Posterior cingulate gyrus (tissue), 11 donors: Measurements from ENCODE around the gene RPS6KB2.

ENCODE experiments used
- DNase-seq, 10 donors: peaks; one replicate each; pipeline versions ENCODE4 v3.0.0 to v3.0.0-alpha.2; 2020 to 2021; ENCODE audit warnings: mixed read lengths in 3 of 10
- intact Hi-C: fragments of 100-400 bp; cut with DNase I; formaldehyde crosslinking; loops from one replicate; pipeline ENCODE4 v1.15.1; 2023

RPS6KB2 gene

DNA sequence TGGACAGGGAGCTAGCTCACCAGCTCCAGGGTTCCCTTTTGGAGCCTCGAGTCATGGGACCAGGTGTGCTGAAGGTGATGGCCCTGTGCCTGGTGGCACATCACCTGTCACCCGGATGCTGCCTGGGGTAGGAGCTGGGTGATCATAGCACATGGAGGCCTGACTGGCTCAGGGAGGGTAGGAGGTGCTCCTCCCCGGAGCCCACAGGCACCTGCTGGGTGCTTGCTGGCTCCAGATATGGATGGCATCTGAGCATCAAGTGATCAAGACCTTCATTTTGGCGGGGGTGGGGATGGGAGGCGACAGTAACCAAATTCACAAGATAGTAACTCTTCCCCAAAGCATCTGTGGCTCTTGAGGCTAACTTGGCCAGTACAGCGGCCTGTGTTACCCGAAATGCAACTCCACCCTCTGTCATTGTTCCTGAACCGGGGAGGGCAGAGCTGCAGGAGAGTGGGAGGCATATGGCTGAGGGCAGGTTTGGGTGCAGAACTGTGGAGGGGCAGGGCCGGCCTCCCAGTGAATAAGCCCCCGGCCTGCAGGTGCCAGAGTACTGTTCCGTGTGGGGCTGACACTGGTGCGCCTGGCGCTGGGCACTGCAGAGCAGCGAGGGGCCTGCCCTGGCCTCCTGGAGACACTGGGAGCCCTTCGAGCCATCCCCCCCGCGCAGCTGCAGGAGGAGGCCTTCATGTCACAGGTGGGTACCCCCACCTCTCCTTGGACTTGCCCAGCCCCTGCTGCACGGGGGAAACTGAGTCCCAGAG, 19.7 kb upstream of the RPS6KB2 start:
- peak in 1 of 10 donors; percentile 84 for DNase-seq
- intact Hi-C loops = no loop called here

DNA sequence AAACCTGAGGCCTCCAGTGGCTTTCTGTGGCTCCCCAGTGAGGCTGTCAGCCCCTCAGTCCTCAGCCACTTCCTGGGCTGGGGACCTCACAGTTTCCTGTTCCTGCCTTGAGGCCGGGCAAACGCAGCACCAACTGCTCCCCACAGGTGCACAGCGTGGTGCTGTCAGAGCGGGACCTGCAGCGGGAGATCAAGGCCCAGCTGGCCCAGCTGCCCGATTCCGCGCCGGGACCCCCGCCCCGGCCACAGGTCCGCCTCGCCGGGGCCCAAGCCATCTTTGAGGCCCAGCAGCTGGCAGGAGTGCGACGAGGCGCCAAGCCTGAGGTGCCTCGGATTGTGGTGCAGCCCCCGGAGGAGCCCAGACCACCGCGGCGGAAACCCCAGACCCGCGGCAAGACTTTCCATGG, 19.0 kb upstream of the RPS6KB2 start:
- intact Hi-C loops = no loop called here
- DNase-seq = peak in 1 of 10 donors; percentile 80

DNA sequence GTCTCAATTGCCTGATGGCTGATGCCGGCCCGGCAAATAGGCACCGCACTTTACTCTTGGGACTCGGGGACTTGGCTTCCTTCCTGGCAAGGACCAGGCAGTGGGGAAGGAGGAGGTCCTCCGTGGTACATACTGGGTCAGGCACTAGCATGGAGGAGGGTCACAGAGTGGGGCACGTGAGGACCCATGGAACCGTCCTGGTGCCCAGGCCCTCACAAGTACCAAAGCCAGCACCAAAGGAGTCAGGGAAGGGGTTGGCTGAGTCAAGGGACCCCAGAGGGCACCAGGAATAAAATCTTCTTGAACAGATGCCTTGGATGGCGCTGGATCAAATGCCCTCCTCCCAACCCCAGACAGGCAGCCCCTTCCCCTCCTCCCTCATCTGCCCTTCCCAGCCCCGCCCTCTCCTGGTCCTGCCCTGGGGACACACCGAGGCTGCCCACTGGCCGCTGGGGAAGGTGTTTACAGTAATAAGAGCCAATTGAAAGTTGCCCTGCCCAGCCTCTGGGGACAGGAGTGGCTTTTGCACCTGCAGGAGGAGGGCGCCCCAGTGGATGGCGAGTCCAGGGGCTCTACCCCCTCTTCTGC, 18.4 kb upstream of the RPS6KB2 start:
- DNase-seq = no peak
- intact Hi-C loops = no loop called here

DNA sequence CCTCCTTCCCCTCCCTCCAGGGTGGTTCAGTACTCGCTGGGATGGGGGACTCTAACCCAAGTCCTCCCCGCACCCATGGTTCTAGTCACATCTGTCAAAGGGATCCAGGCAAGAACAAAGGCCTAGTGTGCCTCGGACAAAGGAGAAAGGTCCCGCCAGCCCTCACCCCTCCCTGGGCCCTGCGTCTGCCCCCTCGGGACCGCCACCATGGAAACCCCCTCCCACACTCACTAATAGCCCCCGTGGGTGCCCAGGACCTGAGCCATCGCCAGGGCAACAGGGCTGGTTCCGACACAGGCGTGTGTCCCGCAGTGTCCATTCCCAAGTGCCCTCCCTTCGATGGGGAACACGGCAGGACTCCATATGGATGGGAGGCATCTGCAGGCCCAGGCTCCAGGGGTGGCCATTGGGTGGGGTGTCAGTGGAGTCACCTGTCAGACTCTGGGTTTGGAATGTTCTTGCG, 17.9 kb upstream of the RPS6KB2 start:
- intact Hi-C loops = no loop called here
- peak in 9 of 10 donors; percentile 68 to 96 (median 82) for DNase-seq

DNA sequence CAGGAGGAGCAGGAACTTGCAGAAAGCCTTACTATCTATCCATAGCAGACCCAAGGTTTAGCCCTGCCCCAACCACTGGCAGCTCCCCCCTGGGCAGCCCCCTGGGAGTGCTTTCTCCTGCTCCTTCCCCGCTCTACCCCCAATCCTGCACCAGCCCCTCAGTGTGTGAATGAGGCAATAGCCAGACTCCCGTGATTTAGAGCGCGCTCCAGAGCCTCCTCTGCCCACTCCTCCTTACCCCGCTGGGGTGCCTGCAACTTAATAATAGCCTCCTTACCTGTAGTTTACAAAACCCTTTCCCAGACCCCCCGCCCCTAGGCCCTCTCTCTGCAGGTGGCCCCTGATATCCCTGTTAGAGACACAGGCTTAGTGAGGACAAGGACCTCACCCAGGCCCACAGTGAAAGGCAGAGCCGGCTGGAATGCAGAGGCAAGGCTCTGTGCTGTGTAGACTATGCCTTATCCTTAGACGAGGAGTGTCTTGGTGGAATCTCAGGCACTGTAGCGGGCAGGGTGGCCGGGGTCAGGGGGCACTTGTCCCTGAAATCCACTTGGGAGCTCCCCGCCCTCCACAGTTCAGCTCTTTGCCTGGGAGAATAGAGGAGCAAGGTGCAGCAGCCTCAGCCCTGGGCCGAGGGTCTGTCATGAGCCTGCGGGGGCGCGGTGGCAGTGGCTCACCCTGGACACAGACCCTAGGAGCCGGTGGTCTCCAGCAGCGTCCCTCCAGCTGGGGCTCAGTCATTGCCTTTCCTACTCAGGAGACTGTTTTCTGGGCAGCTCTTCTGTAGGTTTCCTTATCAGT, 17.1 kb upstream of the RPS6KB2 start:
- no peak for DNase-seq
- intact Hi-C loops = no loop called here

DNA sequence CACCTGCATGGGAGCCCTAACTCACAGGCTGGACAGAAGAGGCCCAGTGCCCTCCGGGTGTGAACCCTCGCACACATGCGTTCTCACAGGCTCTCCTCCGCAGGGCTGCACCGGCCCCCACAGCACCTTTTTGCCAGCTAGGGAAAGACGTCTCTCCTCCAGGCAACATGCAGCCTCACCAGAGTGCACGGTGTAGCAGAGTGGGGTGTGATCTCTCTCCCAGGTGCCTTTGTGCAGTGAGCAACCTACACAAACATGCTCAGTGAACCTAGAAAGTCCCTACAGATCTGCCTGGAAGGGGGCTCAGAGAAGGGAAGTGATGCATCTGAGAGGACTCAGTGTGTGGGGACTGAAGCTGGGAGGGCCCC, 16.5 kb upstream of the RPS6KB2 start:
- intact Hi-C loops = no loop called here
- no peak for DNase-seq

DNA sequence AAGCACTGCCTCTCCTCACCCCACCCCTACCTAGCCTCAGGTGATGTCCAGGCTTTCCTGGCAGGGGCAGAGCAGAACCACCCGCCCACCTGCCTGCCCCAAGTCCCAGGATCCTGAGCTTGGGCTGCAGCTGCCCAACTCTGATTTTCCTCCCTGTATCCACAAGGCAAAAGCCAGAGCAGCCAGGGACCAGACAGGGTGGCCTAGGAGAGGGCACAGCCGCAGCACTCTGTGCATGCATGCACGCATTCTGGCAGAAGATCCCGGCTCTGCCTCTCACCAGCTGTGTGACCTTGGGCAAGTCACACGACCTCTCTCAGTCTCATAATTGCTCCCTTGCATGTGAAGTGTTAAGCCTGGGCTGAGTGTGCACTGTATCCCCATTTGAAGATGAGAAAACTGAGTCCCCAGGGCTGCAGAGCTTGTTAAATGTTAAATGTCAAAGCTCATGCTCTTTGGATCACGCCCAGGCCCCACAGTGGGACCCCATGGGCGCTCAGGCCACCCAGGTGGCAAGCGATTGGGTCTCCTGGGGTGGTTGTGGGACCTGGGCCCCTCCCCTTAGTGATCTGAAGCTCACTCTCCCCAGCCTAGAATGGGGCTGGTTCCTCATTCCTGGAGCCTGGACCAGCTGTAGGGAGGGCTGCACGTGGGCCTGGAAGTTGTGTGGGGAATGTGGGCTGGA, 15.7 kb upstream of the RPS6KB2 start:
- intact Hi-C loops = no loop called here
- no peak for DNase-seq

DNA sequence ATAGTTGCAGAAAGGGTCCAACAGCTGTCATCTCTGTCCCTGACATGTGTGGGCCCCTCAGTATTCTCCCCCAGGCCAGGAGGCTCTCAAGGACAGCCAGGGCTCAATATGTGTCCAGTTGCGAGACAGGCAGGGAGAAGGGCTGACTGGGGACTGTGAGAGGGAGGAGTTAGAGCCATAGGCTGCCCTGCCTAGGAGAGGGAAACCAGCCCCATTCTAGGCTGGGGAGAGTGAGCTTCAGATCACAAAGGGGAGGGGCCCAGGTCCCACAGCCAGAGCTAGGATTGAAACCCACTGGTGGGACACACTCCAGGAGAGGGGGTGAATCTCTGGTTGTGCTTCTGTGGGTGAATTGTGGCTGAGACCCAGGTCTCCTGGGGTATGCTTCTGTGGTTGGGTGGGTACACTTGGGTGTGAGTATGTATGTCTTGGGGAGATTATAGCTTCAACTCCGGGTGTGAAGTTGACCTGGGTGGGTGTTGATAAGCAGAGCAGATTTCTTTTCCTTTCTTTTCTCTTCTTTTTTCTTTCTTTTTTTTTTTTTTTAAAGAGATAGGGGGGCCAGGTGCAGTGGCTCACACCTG, 14.9 kb upstream of the RPS6KB2 start:
- intact Hi-C loops = no loop called here
- DNase-seq = no peak

DNA sequence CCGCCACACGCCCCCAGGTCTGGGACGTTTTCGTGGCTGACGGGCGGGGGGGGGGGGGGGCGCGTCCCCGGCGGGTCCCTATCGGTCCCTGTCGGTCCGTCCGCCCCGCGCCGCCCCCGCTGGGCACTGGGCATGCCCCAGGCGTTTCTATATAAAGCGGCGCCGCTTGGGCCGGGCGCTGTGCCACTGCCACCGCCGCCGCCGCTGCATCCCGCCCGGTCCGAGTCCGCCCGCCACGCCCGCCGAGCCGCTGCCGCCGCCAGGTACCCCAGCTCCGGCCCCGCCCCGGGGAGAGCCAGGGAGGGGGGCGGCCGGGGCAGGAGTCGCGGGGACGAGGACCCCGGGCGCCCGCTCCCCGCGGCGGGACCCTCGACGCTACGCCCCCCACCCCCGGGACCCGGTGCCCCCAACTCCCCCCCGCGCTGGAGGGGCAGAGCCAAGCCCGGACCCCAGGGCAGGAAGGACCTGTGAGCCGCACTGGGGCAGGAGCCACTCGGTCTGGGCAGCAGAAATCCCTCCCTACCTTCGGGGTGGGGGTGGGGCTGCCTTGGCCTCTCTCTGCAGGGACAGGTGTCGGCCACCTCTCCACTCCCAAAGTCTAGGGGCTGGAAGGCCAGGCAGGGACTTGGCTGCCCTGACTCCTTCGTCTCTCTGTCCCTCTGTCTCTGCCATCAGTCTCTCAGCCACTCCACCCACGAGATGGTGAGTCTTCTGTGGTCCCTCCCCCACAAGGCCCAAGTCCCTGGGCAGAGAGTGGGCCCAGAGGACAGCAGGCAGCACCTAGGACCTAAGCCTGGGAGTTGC, 12.6 kb upstream of the RPS6KB2 start, which contains the start of gene CARNS1:
Gene CARNS1, plus strand, starts transcription at position 178 of the 804 bp plus-strand sequence. Its CDS starts 522 bp downstream, at position 700.
- peak in 8 of 10 donors; percentile 45 to 95 (median 69) for DNase-seq
- intact Hi-C loops = no loop called here

DNA sequence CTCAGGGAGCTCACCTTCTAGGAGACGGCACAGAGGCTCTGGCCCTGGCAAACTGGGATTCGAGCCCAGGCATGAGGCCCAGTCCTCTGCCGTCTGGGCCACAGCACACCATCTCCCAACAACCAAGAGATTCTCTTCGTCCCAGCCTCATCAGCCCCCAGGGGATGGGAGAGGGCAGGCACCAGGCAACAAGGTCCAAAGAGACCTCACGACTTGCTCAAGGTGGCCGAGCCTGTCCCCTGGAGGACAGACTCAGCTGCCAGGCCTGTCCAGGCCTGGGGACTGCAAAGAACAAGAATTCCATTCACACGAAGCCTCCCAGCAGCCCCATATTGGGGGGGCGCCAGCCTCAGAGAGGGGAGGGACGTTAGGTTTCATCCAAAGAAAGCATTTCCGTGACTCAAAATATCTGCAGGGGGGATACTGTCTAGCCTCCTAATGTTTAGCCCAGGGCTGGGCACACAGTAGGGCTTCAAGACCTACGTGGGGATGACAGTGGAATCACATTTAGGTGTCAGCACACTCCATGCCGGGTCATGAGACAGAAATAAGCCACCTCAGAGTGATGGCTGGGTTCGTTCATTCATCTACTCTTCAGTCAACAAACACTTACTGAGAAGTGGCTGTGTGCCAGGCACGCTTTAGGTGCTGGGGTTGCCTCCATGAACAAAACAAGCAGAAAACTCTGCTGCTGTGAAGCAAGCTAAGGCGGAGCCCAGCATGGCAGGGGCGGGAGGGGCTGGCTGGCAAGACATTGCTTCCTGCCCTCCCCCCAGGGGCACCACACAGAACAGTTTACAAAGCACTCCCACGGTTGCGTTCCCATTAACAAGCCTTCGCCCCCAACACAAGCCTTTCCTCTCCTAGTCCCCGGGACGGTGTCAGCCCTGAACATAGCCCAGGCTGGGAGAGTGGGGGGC, 11.6 kb upstream of the RPS6KB2 start:
- intact Hi-C loops = no loop called here
- DNase-seq = peak in 1 of 10 donors; percentile 85

DNA sequence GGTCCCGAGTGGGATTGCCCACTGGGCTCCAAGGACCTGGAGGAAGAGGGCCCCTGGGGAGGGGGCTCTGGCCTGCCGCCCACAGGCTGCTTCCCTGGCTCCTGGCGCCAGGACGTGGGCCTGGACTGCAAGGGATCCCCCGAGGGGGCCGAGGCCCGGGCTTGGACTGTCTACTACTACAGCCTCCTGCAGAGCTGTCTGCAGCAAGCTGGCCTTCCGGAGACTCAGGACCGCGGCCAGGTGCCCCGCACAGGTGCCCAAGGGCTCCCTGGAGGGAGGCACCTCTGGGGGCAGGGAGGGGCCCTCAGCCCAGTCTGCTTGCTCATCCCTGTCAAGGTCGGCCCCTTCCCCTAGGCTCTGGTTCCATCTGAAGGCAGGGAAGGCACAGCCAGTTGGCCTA, 10.9 kb upstream of the RPS6KB2 start:
- intact Hi-C loops = no loop called here
- DNase-seq = peak in 1 of 10 donors; percentile 82

DNA sequence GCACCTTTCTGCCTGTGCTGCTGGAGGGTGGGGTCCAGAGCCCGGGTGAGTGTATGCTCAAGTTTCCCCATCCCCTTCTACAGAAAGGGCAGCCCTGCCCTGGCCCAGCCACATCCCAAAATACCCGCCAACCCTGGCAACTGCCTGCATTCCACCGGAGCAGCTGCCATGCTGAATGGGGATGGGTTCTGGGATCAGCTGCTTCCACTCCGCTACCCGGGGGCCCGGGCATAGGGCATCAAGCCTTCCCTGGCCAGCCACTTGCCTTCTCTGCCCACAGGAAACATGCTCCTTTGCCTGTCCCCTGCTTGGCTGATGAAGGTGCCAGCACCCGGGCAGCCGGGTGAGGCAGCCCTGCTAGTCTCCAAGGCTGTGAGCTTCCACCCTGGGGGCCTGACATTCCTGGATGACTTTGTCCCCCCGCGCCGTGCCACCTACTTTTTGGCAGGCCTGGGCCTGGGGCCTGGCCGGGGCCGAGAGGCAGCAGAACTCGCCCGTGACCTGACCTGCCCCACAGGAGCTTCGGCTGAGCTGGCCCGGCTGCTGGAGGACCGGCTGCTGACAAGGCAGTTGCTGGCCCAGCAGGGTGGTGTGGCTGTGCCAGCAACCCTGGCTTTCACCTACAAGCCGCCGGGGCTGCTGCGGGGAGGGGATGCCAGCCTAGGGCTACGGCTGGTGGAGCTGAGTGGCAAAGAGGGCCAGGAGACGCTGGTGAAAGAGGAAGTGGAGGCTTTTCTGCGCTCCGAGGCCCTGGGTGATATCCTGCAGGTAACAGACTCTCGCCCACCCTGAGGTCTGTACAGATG, 9.6 kb upstream of the RPS6KB2 start:
- intact Hi-C loops = no loop called here
- peak in 1 of 10 donors; percentile 85 for DNase-seq

DNA sequence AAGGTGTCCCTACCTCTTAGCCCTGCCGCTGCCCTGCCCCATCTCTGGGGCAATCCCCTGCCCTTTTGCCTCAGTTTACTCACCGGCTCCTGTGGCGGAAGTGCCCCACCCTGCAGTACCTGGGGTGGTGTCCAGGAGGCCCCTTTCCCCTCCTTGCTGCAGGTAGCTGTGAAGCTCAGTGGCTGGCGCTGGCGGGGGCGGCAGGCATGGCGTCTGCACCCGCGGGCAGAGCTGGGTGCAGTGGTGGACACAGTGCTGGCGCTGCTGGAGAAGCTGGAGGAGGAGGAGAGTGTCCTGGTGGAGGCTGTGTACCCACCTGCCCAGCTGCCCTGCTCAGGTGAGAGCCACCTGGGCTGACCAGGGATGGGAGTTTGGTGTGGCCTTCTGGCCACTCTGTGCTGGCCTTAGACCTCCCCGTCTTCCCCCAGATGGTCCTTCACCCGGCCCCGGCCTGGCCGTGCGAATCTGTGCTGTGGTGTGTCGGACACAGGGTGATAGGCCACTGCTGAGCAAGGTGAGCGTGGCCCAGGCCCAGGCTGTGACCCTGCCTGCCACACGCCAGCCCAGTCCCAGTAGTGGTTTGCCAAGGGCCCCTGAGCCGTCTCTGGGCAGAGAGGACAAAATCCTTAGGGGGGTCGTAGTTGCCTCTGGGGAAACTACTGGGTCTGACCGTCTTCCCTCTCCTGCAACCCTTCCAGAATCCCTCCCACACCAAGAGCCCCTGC, 8.8 kb upstream of the RPS6KB2 start:
- intact Hi-C loops = no loop called here
- peak in 1 of 10 donors; percentile 81 for DNase-seq

DNA sequence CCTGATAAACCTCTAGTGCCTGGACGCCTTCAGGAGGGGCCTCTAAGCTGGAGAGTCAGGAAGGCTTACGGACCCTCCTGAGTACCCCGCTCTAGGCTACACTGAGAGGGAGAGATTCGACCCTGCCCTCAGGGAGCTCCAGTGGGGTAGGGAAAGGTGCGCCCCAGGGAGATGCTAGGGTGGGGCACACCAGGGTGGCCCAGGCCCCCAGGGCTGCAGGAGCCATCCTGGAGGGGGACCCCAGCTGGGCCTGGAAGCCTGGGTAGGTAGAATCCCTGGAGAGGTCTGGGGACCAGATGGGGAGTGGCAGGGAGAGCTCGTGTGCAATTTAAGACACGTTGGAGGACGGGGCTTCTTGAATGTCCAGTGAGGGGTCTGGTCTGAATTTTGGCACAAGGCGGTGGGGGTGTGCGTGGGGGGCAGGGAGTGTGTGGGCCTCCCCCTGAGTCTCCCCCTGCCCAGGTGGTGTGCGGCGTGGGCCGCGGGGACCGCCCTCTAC, 8.1 kb upstream of the RPS6KB2 start:
- intact Hi-C loops = no loop called here

DNA sequence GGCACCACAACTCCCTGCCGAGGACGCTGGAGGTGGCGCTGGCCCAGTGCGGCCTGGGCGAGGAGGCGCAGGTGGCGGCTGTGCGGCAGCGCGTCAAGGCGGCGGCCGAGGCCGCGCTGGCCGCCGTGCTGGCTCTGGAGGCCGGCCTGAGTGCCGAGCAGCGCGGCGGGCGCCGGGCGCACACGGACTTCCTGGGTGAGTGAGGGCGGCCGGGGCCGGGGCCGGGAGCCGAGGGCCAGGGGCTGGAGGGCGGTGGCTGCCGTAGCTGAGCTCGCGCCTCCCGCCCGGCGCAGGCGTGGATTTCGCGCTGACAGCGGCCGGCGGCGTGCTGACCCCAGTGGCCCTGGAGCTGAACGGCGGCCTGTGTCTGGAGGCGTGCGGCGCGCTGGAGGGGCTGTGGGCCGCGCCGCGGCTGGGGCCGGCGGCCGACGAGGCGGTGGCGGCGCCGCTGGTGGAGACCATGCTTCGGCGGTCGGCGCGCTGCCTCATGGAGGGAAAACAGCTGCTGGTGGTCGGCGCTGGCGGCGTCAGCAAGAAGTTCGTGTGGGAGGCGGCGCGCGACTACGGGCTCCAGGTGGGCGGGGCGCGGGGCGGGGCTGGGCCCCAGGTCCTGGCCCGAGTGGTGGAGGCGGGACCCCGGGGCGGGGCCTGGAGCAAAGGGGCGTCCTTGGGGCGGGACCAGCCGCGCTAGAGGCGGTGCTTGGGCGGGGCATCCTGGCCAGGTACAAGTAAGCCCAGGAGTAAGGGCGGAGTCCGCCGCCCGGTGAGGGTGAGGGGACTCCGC, 7.5 kb upstream of the RPS6KB2 start:
- intact Hi-C loops = no loop called here

More for the DNA sequence above, 8.1 kb upstream of the RPS6KB2 start:
- DNase-seq = peak in 1 of 10 donors; percentile 79

More for the DNA sequence above, 7.5 kb upstream of the RPS6KB2 start:
- peak; percentile 84 to 99 (median 96) for DNase-seq
